GM12878 (cell line): Measurements from ENCODE around the gene LRIG2. TPM values are rescaled to one million over a fixed set of nuclear protein-coding genes. Genes with fewer than 3 reads are reported as not detected.
"Not testable (repeated sequence)": the region's sequence is repeated elsewhere in the genome, so short reads cannot be mapped to it uniquely, and the experiment has no call there.

ENCODE experiments used
- ATAC-seq: fragments of 200-7000 bp; cut with Tn5 transposase; 3 replicates; pipeline ENCODE4 v1.9.1; 2020; ENCODE audit warnings: mild to moderate bottlenecking, moderate library complexity
- BruUV-seq: library from RNA; stranded (reverse); fragments of 400-500 nt; replicated peaks from 2 replicates; lab custom pipeline; 2021; lab: Mats Ljungman, UMichigan
- CTCF ChIA-PET: fragments of 300-600 bp; sonication (Branson Sonifier 250); formaldehyde crosslinking; extraction: SDS; loops from one replicate; lab custom pipeline; 2021; ENCODE audit warnings: inconsistent platforms; lab: Yijun Ruan, JAX
- POLR2A ChIA-PET: fragments of 350-600 bp; formaldehyde crosslinking; extraction: SDS; loops from one replicate; lab custom pipeline; 2021; ENCODE audit warnings: inconsistent platforms; lab: Charles Lee
- RAD21 ChIA-PET: fragments of 300-600 bp; sonication (Branson Sonifier 250); formaldehyde crosslinking; loops from one replicate; lab custom pipeline; 2023; ENCODE audit warnings: antibody characterized with exemption; ENCODE audit not compliant: unreplicated experiment; lab: Charles Lee
- SMC1A ChIA-PET: fragments of 300-600 bp; sonication (Branson Sonifier 250); formaldehyde crosslinking; loops from one replicate; lab custom pipeline; 2023; ENCODE audit not compliant: unreplicated experiment, uncharacterized antibody; lab: Charles Lee
- DNase-seq: peaks from one replicate; pipeline ENCODE4 v3.0.0-alpha.2; 2011; ENCODE audit warnings: low read depth, low spot score
- FAIRE-seq: peaks from 3 replicates; lab custom pipeline; 2011; peaks lifted over from hg19 to GRCh38; lab: Jason Lieb, UNC
- H2AFZ ChIP-seq: 2 replicates; pipeline ENCODE4 v1.6.0; 2011; ENCODE audit warnings: low read depth, low read length, control low read depth; ENCODE audit not compliant: control insufficient read depth
- H3K27ac ChIP-seq: 2 replicates; pipeline ENCODE4 v1.5.1; 2011; ENCODE audit warnings: control low read depth; ENCODE audit not compliant: control insufficient read depth, insufficient read depth
- H3K27me3 ChIP-seq, 2 experiments: replicated peaks in 1 of 2; 2 replicates each; pipeline versions ENCODE4 v1.6.0 to v1.6.1; 2011; ENCODE audit warnings: low read length in 1 of 2; ENCODE audit not compliant: control insufficient read depth in 2 of 2, insufficient read depth in 2 of 2
- H3K36me3 ChIP-seq, 2 experiments: 2 replicates each; pipeline ENCODE4 v1.5.1; 2011; ENCODE audit warnings: low read length in 1 of 2; ENCODE audit not compliant: control insufficient read depth in 2 of 2, insufficient read depth in 2 of 2
- H3K4me1 ChIP-seq: 2 replicates; pipeline ENCODE4 v1.6.1; 2011; ENCODE audit warnings: mild to moderate bottlenecking, low read length, moderate library complexity, mixed read lengths; ENCODE audit not compliant: control insufficient read depth, insufficient read depth
- H3K4me2 ChIP-seq: 2 replicates; pipeline ENCODE4 v1.6.0; 2011; ENCODE audit warnings: control low read depth; ENCODE audit not compliant: control insufficient read depth, insufficient read depth
- H3K4me3 ChIP-seq: fragments of 200-600 bp; sonication (generic); 2 replicates; pipeline ENCODE4 v1.5.1; 2016
- H3K79me2 ChIP-seq: 2 replicates; pipeline ENCODE4 v1.6.0; 2011; ENCODE audit warnings: low read length; ENCODE audit not compliant: control insufficient read depth, insufficient read depth
- H3K9ac ChIP-seq: 2 replicates; pipeline ENCODE4 v1.8.0; 2011; ENCODE audit warnings: low read length, control low read depth, mixed read lengths; ENCODE audit not compliant: control insufficient read depth, insufficient read depth
- H3K9me3 ChIP-seq: replicated peaks from 3 replicates; pipeline ENCODE4 v1.5.1; 2011; ENCODE audit warnings: mild to moderate bottlenecking, low read length; ENCODE audit not compliant: control insufficient read depth, insufficient read depth
- H4K20me1 ChIP-seq: 2 replicates; pipeline ENCODE4 v1.6.0; 2011; ENCODE audit not compliant: control insufficient read depth, insufficient read depth
- CHD4 ChIP-seq: fragments of 200-600 bp; sonication (generic); IDR thresholded peaks from 2 replicates; pipeline ENCODE4 v1.6.1; 2016; ENCODE audit warnings: mild to moderate bottlenecking
- CREM ChIP-seq: IDR thresholded peaks from 2 replicates; pipeline ENCODE4 v1.6.1; 2014; ENCODE audit warnings: antibody characterized with exemption, low read depth
- E4F1 ChIP-seq: fragments of 450-650 bp; IDR thresholded peaks from 2 replicates; pipeline ENCODE4 v1.6.1; 2018; ENCODE audit warnings: borderline replicate concordance, mild to moderate bottlenecking; ENCODE audit not compliant: partially characterized antibody
- IRF5 ChIP-seq: fragments of 450-650 bp; IDR thresholded peaks from 2 replicates; pipeline ENCODE4 v1.6.1; 2017; ENCODE audit warnings: borderline replicate concordance
- MLLT1 ChIP-seq: fragments of 450-650 bp; IDR thresholded peaks from 2 replicates; pipeline ENCODE4 v1.6.1; 2016; ENCODE audit warnings: mild to moderate bottlenecking
- MXI1 ChIP-seq: fragments of 150-350 bp; IDR thresholded peaks from 2 replicates; pipeline ENCODE4 v1.6.1; 2011; ENCODE audit warnings: low read depth, mild to moderate bottlenecking, inconsistent platforms, low read length, improper control_type of control experiment
- NR2F1 ChIP-seq: fragments of 450-650 bp; conservative IDR thresholded peaks from 2 replicates; pipeline ENCODE4 v1.6.1; 2017; ENCODE audit warnings: mild to moderate bottlenecking
- POLR2A ChIP-seq: IDR thresholded peaks from 2 replicates; pipeline ENCODE4 v1.6.1; 2011; ENCODE audit warnings: low read depth, mild to moderate bottlenecking, low read length
- SUZ12 ChIP-seq: fragments of 200-600 bp; sonication (generic); IDR thresholded peaks from one replicate; pipeline ENCODE4 v1.6.1; 2018; ENCODE audit warnings: antibody characterized with exemption, mild to moderate bottlenecking; ENCODE audit not compliant: unreplicated experiment
- TAF1 ChIP-seq: IDR thresholded peaks from 2 replicates; pipeline ENCODE4 v1.6.1; 2011; ENCODE audit warnings: mild to moderate bottlenecking, low read depth, low read length, borderline replicate concordance
- YY1 ChIP-seq: IDR thresholded peaks from 2 replicates; pipeline ENCODE4 v1.6.1; 2011; ENCODE audit warnings: low read depth, mild to moderate bottlenecking, low read length
- WGBS: methylation state at CpG from one replicate; pipeline ENCODE4 v1.1.6; 2016; ENCODE audit warnings: low lambda C conversion rate; ENCODE audit not compliant: insufficient replicate concordance, insufficient coverage; ENCODE audit errors: missing lambda C conversion rate; 5-methylcytosine and 5-hydroxymethylcytosine counted together
- in situ Hi-C: fragments of 300-500 bp; cut with MboI; formaldehyde crosslinking; loops from 9 replicates; pipeline ENCODE4 v1.14.3; 2018; ENCODE audit warnings: mixed read lengths
- intact Hi-C: fragments of 100-400 bp; cut with micrococcal nuclease; formaldehyde crosslinking; loops from one replicate; pipeline ENCODE4 v1.14.2; 2022; ENCODE audit not compliant: unreplicated experiment
- polyA plus RNA-seq, 11 experiments: library from polyadenylated mRNA; depleted of rRNA in 4 of 11; unstranded in 6 of 11; stranded (reverse) in 5 of 11; fragments of >200 nt; fragmentation: Nextera tagmentation in 4 of 11; fragmentation: Illumina TruSeq in 1 of 11; extraction: Ambion mirVana in 4 of 11; extraction: Trizol in 1 of 11; gene quantifications; 1 replicate in 1 of 11; 2 replicates in 10 of 11; pipeline versions ENCODE4 v1.2.1 to v1.2.3, GENCODE V29; 2011 to 2016; ENCODE audit warnings: inconsistent platforms in 2 of 11, missing spikeins in 2 of 11, low read depth in 1 of 11
- total RNA-seq, 4 experiments: library from RNA; depleted of rRNA in 3 of 4; stranded (reverse); fragments of >200 nt in 3 of 4; fragmentation: Illumina TruSeq in 1 of 4; extraction: Trizol in 1 of 4; gene quantifications; 2 replicates each; pipeline versions ENCODE4 v1.2.1 to v1.2.3, GENCODE V29; 2013 to 2021

LRIG2 gene
- total and polyA plus RNA-seq, 10 of the 15 experiments (the other 5 are each of a cell fraction or from before 2014, with no cell fraction given) = 0.77 to 11.8 (median 5.1) TPM

GRCh38 chr1:113058941-113059706, 13.9 kb upstream of the LRIG2 start:
- Histone ChIP-seq H3K9me3 (no peaks in the 10 kb centered on the region), H3K79me2 (no peaks in the 10 kb centered on the region), H3K4me2 (no peak overlapping the region), H3K4me3 (no peak overlapping the region), H3K36me3 (no peaks in the 10 kb centered on the region), H3K9ac (no peak overlapping the region), H3K27ac (no peak overlapping the region), H4K20me1 (no peaks in the 10 kb centered on the region), H2AFZ (no peak overlapping the region), H3K4me1 (no peaks in the 10 kb centered on the region), H3K27me3 (no peaks in the 10 kb centered on the region)
- SMC1A ChIA-PET = interaction anchor here (0.7 to 2.4 kb wide), 3 partner anchors 13 to 17 kb away, joined by 3 to 9 read pairs (median 3); no protein-coding TSS in a partner anchor
- ATAC-seq (no peak), DNase-seq (no peak), FAIRE-seq (no peak)
- CTCF ChIA-PET = interaction anchor here (0.8 to 6.0 kb wide), 3 partner anchors 14 to 177 kb away, joined by 3 to 52 read pairs (median 6); partner anchors contain the start of gene LRIG2
- intact Hi-C loops (loop anchor here (5.0 kb wide), 1 partner anchor 182 kb away; no protein-coding TSS in a partner anchor), in situ Hi-C loops (no loop called here)
- RAD21 ChIA-PET = interaction anchor here (2.0 to 2.6 kb wide), 2 partner anchors 14 to 17 kb away, joined by 5 to 8 read pairs; partner anchors contain the start of gene LRIG2
- no peak for TF ChIP-seq TAF1
- no peak for TF ChIP-seq CREM
- TF ChIP-seq IRF5 = no peak
- no peak for TF ChIP-seq YY1
- no peak for TF ChIP-seq MXI1
- TF ChIP-seq E4F1 = no peak
- no peak for TF ChIP-seq CHD4
- no peak for TF ChIP-seq POLR2A
- no peak for TF ChIP-seq SUZ12
- no peak for TF ChIP-seq MLLT1
- no peak for TF ChIP-seq NR2F1
- BruUV-seq = no TSS peak
- WGBS = 50% methylated on average over 5 of the region's 5 CpGs
- POLR2A ChIA-PET = interaction anchor here (0.5 kb wide), 1 partner anchor 21 kb away, joined by 4 read pairs; no protein-coding TSS in a partner anchor

- H3K4me3 ChIP-seq, DNase-seq, intact Hi-C loops, H3K4me2 ChIP-seq, H3K9me3 ChIP-seq, FAIRE-seq, H3K79me2 ChIP-seq, H3K9ac ChIP-seq, H3K27me3 ChIP-seq, RAD21 ChIA-PET, CTCF ChIA-PET, H4K20me1 ChIP-seq, H3K4me1 ChIP-seq, POLR2A ChIA-PET, in situ Hi-C loops, BruUV-seq, H2AFZ ChIP-seq, H3K27ac ChIP-seq, ATAC-seq, SMC1A ChIA-PET, H3K36me3 ChIP-seq: not testable (repeated sequence)
- 94% methylated on average over 17 of the region's 35 CpGs for WGBS
Observed at GRCh38 chr1:113063456-113063855, 9.5 kb upstream of the LRIG2 start.
